Measurements from ENCODE around the gene PDE4DIP.
"Not testable (repeated sequence)": the region's sequence is repeated elsewhere in the genome, so short reads cannot be mapped to it uniquely, and the experiment has no call there.

Gene PDE4DIP

DNA sequence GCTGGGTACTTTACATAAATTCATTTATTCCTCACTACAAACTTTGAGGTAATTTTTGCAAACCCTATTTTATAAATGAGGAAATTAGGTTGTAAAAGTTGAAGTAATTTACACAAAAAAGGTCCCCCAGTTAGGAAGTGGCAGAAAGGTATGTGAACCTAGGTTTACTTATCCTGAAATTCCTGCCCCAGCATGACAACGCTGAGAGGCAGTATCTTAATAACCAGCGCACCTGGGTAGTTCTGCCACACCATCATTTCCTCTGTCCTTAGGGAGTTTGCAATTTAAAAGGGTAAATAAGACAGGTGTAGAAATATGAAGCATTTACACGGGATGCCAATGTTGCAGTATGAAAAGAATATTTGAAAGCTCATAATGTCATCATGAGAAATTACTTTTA, 79.6 kb downstream of the PDE4DIP start:
- not testable (repeated sequence) for DNase-seq

DNA sequence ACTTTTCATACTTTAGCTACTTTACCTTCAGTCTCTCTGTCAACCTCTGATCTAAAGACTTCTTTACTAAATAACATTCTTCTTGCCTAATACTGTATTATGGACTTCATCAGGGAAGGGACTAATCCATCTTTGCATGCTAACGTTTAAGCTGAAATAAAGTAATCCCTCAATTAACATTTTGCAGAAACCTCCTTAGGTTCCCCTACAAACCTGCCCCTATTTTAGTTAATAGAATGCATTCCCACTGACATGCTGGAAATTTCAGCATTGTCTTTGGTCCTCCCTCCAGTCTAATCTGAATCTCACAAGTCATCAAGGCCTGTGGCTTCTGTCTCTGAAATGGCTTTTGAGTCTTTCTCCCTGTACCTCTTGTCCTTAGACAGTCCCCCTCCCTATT, 83.4 kb downstream of the PDE4DIP start:
- DNase-seq = not testable (repeated sequence)

DNA sequence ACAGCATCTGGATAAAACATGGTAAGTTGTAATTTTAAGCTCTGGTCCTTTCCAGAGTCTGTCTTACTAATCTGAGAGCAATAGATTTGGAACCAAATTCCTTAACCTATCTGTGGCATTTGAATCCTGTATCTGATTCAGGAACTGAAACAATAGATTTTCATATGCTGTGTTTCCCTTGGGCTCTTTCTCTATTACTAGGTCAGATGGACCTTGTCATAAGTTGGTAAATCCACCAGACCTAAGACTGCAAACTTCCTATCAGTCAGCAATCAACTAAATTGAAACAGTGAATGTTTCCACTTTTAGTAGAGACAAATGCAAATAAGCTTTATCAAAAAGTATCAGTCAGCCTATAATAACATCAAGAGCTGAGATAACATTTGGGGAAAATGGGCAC, 85.0 kb downstream of the PDE4DIP start:
- DNase-seq = not testable (repeated sequence)

DNA sequence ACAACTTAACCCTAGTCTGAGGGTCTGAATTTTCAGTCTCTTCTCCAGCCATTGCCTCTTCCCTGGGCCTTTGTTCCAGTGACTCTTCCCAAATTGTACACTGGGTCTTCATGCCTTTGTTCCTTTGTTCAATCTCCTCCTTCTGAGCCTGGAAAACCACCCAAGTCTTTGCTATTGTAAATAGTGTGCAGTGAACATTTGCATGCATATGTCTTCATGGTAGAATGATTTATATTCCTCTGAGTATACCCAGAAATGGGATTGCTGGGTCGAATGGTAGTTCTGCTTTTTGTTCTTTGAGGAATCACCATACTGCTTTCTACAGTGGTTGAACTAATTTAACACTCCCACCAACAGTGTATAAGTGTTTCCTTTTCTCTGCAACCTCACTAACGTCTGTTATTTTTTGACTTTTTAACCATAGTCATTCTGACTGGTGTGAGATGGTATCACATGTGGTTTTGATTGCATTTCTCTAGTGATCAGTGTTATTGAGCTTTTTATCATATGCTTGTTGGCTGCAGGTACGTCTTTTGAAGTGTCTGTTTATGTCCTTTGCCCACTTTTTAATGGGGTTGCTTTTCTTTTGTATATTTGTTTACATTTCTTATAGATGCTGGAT, 91.3 kb downstream of the PDE4DIP start:
- not testable (repeated sequence) for DNase-seq

DNA sequence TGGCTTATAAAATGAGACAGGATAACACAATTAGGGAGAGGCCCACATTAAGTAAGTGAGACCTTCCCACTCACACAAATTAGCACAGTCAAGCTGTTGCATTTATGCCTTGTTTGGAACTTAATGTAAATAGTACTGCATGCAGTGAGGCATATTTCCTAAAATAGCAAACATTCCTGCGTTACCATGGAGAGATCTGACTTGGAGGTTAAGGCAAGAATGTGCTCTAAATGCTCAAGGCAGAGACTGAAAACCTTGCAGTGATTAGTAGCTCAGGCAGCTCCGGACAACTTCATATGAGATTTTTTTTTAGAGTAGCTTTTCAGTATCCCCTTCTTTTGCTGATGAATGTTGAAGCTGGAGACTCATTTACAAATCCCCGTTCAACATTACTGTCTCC, 98.7 kb downstream of the PDE4DIP start:
- not testable (repeated sequence) for DNase-seq

DNA sequence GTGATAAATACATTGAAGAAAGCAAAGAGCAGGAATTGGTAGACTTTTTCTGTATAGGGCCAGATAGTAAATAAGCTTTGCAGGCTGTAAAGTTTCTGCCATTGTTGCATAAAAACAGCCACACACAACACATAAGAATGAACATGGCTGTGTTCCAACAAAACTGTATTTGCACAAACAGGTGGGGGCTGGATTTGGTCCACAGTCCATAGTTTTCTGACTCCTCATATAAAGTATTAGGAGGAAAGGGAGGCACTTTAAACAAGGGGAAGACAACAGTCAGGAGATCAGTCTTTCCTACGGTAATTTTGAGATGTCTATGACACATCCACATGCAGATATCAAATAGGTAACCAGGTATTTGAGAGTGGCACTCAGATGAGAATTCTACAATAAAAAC, 100.9 kb downstream of the PDE4DIP start:
- not testable (repeated sequence) for DNase-seq

DNA sequence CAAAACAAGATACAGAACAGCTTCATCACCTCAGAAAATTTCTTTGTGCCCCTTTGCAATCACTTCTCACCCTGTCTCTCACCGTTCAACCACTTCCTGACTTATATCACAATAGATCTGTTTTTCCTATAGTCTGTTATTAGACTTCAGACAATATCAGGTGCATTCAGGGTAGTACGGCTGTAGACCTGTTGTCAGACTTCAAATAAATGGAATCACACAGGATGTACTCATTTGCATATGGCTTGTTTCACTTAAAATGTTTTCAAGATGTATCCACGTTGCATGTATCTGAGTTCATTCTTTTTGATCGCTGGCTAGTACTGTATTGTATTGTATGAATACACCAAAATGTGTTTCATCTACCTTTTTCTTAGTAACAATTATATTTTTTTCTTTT, 104.5 kb downstream of the PDE4DIP start:
- not testable (repeated sequence) for DNase-seq

DNA sequence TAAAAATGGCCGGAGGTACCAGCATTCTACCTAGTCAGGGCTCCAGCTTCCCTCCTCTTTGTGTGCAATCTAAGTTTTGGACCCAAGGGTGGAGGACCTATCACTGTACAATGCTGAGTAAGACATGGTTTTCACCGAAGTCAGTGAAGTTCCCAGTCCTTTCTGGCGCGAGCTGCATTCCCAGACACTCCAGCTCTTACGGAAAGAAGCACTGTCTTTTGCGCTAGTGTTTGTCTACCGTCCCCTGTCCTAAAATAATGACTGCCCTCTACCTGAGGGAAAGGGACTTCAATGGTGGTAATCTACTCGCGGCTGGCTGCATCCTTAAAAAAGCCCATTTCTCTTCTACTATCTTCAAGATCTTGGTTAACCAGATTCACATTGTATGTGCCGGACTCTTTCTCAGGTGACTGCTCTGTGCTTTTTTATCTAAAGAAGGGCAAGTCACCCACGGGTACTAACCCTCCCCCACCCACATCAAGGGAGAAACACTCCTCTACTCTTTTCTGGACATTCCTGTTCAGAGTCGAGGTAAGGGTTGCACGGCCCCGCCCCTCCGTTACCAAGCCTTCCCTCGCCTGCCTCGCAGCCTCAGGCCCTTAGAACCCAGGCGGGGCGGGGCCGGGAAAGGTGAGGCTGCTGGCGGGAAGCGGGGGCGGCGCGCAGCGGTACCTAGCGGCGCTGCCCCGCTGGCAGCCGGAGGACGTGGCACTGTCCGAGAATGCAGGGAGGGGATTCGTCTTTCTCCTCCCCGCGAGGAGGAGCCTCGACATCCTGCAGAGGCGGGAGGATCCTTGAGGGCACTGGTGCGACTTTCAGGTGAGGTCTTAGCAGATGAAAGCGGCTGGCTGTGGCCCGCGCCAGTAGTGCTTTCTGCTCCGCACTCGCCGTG, 107.4 kb downstream of the PDE4DIP start:
- DNase-seq = not testable (repeated sequence)

DNA sequence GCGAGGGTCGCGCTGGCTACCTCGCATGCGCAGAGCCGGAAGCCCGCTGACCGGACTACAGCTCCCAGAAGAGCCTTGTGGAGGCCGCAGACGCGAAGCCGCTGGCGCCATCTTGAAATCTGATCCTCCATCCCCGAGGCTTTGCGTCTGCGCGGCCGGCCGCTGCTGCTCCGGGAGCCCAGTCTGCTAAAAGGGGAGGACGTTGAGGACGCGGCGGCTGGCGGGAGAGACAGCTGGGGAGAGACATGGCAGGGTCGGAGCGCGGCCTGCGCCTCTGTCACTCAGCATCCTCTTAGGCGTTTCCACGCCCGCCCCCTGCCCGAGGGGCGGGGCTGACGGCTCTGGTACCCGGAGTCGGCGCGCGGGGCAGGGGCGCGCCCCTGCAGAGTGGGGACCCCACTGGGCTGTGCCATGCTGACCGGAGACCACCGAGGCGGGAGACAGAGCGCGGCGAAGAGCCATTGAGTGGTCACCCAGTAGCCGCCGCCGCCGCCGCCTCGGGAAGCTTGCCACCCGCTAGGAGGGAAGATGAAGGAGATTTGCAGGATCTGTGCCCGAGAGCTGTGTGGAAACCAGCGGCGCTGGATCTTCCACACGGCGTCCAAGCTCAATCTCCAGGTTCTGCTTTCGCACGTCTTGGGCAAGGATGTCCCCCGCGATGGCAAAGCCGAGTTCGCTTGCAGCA, 108.2 kb downstream of the PDE4DIP start:
- DNase-seq = not testable (repeated sequence)

DNA sequence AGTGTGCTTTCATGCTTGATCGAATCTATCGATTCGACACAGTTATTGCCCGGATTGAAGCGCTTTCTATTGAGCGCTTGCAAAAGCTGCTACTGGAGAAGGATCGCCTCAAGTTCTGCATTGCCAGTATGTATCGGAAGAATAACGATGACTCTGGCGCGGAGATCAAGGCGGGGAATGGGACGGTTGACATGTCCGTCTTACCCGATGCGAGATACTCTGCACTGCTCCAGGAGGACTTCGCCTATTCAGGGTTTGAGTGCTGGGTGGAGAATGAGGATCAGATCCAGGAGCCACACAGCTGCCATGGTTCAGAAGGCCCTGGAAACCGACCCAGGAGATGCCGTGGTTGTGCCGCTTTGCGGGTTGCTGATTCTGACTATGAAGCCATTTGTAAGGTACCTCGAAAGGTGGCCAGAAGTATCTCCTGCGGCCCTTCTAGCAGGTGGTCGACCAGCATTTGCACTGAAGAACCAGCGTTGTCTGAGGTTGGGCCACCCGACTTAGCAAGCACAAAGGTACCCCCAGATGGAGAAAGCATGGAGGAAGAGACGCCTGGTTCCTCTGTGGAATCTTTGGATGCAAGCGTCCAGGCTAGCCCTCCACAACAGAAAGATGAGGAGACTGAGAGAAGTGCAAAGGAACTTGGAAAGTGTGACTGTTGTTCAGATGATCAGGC, 108.8 kb downstream of the PDE4DIP start:
- DNase-seq = peak; percentile 2

DNA sequence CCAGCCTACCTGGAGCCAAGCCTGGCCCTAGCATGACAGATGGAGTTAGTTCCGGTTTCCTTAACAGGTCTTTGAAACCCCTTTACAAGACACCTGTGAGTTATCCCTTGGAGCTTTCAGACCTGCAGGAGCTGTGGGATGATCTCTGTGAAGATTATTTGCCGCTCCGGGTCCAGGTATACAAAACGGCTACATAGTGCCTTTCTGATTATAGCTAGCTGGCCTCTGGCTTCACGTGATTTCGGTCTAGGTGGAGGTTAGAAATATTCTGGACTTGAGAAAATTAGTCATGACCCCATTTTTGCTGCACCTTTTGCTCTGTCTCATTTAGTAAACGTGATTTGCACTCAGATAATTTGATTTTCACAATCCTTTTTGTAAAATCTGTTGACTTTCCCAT, 109.5 kb downstream of the PDE4DIP start:
- not testable (repeated sequence) for DNase-seq

DNA sequence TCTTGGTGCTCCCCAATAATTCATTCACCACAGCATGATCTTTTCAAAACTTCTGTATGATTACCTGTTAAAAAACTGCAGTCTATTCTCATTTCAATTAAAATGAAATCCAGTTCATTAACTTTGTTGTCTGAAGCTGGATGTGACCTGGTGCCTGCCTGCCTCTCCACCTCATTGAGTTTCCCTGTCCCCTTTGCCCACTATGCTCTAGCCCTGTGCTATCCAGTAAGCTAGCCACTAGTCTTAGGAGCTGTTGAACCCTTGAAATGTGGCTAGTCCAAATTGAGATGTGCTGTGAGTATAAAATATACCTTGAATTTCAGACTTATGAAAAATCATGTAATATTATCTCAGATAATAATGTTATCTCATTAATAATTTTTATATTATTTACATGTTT, 114.1 kb downstream of the PDE4DIP start:
- not testable (repeated sequence) for DNase-seq

DNA sequence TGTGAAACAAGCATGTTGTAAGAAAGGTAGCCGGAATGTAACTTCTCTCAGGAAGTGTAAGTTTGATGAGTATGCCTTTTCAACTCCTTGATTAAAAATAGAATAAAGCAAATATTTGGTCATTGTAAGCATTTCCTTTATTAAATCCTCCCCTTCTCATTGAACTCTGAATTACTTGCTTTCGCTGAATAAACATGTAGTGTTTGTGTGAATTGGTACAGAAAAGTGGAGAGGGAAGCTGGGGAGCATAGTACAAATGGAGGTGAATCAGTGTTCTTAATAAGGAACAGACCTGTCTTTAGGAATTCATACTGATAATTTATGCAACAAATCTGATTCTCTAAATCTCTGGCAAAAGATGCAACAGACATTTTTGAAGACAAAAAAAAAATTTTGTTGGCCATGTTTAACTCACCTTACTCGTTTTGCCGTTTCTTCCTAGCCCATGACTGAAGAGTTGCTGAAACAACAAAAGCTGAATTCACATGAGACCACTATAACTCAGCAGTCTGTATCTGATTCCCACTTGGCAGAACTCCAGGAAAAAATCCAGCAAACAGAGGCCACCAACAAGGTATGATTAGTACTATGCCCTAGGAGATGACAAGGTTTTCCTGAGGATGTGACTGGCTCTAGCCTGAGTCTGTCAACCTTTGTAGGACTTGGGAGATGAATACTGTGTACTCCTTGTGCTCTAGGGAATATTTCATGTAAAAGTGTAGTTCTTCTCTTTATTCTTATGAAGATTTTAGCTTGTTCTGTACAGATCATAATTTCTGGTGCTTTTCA, 116.2 kb downstream of the PDE4DIP start:
- DNase-seq = not testable (repeated sequence)

DNA sequence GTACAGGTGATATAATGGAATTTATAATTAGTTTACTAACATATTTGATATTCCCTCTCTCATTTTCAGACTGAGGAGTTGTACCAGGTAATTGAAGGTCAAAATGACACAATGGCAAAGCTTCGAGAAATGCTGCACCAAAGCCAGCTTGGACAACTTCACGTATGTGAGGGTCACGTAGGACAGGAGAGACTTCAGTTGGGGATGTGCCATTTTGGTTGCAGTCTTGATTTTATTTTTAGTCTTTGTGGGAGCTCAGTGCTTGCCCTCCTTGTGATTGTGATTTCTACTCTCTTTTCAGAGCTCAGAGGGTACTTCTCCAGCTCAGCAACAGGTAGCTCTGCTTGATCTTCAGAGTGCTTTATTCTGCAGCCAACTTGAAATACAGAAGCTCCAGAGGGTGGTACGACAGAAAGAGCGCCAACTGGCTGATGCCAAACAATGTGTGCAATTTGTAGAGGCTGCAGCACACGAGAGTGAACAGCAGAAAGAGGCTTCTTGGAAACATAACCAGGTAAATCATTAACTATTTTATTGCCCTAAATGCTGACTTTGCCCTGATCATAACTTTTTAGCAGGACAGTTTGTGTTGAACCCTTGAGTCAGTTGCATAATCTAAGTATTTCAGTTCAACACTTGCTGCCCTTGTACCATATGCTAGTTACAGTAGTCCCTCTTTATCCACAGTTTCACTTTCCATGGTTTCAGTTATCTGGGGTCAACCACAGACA, 118.1 kb downstream of the PDE4DIP start:
- DNase-seq = not testable (repeated sequence)

DNA sequence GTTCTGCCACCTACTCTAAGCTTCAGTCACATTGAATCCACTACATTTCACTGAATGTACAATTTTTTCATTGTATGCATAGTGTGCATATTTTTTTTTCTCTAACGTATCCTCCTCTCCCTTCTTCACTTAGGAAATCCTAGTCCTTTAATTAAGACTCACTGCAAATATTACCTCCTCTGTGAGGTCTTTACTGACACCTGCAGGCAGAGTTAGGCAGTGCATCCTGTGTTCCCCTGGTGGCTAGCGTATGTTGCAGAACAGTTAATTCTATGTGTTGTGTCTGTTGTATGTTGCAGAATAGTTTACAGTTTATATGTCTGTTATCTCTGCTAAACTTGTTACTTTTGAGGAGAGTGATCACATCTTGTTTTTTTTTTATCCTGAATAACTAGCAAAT, 121.9 kb downstream of the PDE4DIP start:
- not testable (repeated sequence) for DNase-seq

DNA sequence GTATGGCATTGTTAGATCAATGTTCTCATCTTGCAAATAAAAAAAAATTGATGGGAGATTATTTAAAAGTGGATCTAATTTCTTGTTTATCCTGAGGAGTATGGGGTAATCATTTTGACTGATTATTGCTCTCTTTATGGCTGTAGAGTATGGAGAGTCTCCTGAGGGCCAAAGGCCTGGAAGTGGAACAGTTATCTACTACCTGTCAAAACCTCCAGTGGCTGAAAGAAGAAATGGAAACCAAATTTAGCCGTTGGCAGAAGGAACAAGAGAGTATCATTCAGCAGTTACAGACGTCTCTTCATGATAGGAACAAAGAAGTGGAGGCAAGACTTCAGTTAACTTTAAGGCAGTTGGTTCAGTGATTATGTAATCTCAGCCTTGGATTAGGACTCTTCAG, 123.4 kb downstream of the PDE4DIP start:
- DNase-seq = not testable (repeated sequence)

DNA sequence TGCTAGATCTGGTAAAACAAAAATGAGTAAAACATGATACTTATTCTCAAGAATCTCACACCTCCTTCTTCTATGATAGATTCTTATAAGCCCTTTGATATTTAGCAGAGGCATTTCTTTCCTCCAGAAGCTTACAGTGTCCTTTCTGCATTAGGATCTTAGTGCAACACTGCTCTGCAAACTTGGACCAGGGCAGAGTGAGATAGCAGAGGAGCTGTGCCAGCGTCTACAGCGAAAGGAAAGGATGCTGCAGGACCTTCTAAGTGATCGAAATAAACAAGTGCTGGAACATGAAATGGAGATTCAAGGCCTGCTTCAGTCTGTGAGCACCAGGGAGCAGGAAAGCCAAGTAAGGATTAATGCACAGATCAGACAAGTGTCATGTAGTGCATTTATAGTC, 124.5 kb downstream of the PDE4DIP start:
- not testable (repeated sequence) for DNase-seq

DNA sequence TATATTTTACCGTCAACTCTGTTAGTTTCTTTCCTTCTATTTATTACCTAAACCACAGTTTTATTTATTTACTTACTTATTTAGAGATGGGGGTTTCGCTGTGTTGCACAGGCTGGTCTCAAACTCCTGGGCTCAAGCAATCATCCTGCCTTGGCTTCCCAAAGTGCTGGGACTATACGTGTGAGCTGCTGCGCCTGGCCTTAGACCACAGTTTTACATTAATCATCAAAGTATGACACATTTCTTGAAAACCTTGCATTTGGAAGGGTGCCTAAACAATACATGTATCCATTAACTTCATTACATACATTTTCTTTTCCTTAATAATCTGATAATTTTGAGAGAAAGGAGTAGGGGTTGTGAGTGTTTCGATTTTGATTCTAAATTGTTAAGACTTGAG, 124.9 kb downstream of the PDE4DIP start:
- not testable (repeated sequence) for DNase-seq

DNA sequence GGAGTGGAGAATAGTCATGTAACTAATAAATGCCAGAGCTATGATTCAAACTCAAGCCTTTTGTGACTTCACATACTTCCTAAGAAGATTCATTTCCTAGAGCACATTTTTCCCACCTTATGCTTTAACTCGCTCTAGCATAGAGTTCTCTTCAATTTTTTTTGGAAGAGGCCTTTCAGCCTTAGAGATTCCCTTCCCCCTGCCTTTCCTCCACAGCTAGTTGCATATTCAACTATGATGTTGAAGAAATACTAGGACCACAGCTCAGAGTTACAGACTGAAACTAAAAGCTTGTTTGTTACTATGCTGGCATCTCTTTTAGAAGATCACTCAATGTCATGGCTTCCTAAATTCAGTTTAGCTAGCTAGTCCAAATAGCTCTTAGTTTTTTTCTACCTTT, 131.2 kb downstream of the PDE4DIP start:
- DNase-seq = not testable (repeated sequence)

DNA sequence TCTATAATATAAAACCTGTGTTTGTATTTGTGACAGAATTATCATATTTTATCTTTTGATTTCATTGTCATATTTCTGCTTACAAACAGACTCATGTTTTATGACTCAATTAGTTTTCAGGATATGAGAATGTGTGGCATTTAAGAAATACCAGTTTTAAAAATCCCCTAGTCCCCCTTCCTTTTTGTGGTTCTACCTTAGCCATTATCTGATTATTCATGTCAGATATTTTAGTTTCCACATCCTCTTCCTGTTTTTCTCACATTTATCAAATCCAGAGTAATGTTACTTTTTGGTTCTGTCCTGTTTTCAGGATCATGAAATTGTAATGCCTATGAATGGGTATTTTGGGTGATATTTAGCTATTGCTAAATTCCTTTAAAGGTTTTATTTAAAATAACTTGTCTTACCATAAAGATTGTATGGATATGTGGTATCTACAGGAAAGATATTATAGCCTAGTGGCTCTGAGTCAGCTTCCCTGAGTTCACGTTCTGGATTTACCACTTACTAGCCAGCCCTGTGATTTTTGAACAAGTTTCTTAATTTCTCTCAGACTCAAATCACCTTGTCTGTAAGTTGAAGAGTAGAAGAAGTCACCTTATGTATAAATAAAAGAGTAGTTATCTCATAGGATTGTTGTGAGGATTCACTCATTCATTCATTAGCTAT, 131.8 kb downstream of the PDE4DIP start:
- DNase-seq = not testable (repeated sequence)

DNA sequence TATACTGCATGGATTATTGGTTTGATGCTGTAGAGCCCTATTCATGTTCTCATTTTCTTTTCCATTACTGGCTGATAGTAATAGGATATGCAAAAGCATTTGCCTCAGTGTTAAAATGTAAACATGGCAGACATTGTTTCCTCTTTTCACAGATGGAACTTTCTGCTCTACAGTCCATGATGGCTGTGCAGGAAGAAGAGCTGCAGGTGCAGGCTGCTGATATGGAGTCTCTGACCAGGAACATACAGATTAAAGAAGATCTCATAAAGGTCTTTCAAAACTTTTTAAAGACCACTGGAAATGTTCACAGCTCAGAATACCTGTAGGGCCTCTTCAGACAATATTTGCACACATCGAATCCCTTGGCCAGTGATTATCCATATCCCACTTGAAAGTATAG, 133.6 kb downstream of the PDE4DIP start:
- not testable (repeated sequence) for DNase-seq
